CD4-positive, alpha-beta T cell treated with Interferon gamma for 1 hour (primary cell): Measurements from ENCODE around the gene SLC9A2.

ENCODE experiments used
- DNase-seq: peaks from one replicate; pipeline ENCODE4 v3.0.0-alpha.2; 2020

The SLC9A2 gene

GRCh38 chr2:102674370-102674769 is 55.0 kb downstream of the SLC9A2 start:
- no peak for DNase-seq

- no peak for DNase-seq
Observed at GRCh38 chr2:102674836-102675235, 55.5 kb downstream of the SLC9A2 start.

- DNase-seq = no peak
Observed at GRCh38 chr2:102677244-102678215, 58.2 kb downstream of the SLC9A2 start.

GRCh38 chr2:102678442-102678841 is 59.1 kb downstream of the SLC9A2 start:
- DNase-seq = no peak

GRCh38 chr2:102686479-102687439 is 67.4 kb downstream of the SLC9A2 start:
- no peak for DNase-seq

GRCh38 chr2:102690012-102690411 is 70.7 kb downstream of the SLC9A2 start:
- DNase-seq = no peak

- no peak for DNase-seq
Observed at GRCh38 chr2:102696463-102696862, 77.1 kb downstream of the SLC9A2 start.

GRCh38 chr2:102698369-102699111 is 79.2 kb downstream of the SLC9A2 start:
- no peak for DNase-seq

GRCh38 chr2:102703305-102703704 is 84.0 kb downstream of the SLC9A2 start:
- DNase-seq = no peak

- DNase-seq = no peak
Observed at GRCh38 chr2:102703748-102704147, 84.4 kb downstream of the SLC9A2 start.

- no peak for DNase-seq
Observed at GRCh38 chr2:102704531-102704930, 85.2 kb downstream of the SLC9A2 start.

GRCh38 chr2:102707796-102708695 is 88.7 kb downstream of the SLC9A2 start:
- no peak for DNase-seq

- no peak for DNase-seq
Observed at GRCh38 chr2:102708847-102709559, 89.7 kb downstream of the SLC9A2 start.

- DNase-seq = no peak
Observed at GRCh38 chr2:102717308-102718018, 98.1 kb downstream of the SLC9A2 start.

GRCh38 chr2:102718387-102719316 is 99.3 kb downstream of the SLC9A2 start:
- no peak for DNase-seq

- no peak for DNase-seq
Observed at GRCh38 chr2:102724016-102724490, 104.7 kb downstream of the SLC9A2 start.

GRCh38 chr2:102724553-102724952 is 105.2 kb downstream of the SLC9A2 start:
- DNase-seq = no peak

GRCh38 chr2:102726128-102727087 is 107.1 kb downstream of the SLC9A2 start:
- no peak for DNase-seq
